Measurements from ENCODE around the gene SNX1.

SNX1 gene

GRCh38 chr15:64093627-64094417 is 2.0 kb upstream of the SNX1 start, which contains the start of gene CIAO2A:
CIAO2A (minus strand) TSS chr15:64093838; CDS start chr15:64093768, 70 bp downstream.
- POLR2A ChIA-PET (ENCODE audit: low non-redundant PET): no interaction called here

GRCh38 chr15:64095431-64095794 is 369 bp upstream of the SNX1 start:
- CTCF ChIA-PET: no interaction called here
- DNase-seq (ENCODE audit: low spot score): no peak
- POLR2A ChIA-PET (ENCODE audit: low non-redundant PET): no interaction called here
- no peak for TF ChIP-seq CTCF (conservative IDR thresholded peaks at IDR 0.05; ENCODE audit: low read depth)
- peak overlapping the region; percentile 79 for H3K27ac ChIP-seq

More at GRCh38 chr15:64093627-64094417, 2.0 kb upstream of the SNX1 start, which contains the start of gene CIAO2A:
- peak; percentile 94 for DNase-seq (ENCODE audit: low spot score)
- CTCF ChIA-PET: interaction anchor here (0.6 to 0.7 kb wide), 3 partner anchors 85 to 1060 kb away, joined by 3 to 4 read pairs (median 4); no protein-coding TSS in a partner anchor
- no peak for TF ChIP-seq CTCF (conservative IDR thresholded peaks at IDR 0.05; ENCODE audit: low read depth)
- peak within 1 kb of the TSS; percentile 89 for H3K27ac ChIP-seq

- ChIA-PET POLR2A (ENCODE audit: low non-redundant PET) (interaction anchor here (0.6 kb wide), 1 partner anchor 200 kb away, joined by 3 read pairs; no protein-coding TSS in a partner anchor), CTCF (interaction anchor here (2.8 kb wide), 1 partner anchor 57 kb away, joined by 9 read pairs; no protein-coding TSS in a partner anchor)
- DNase-seq (ENCODE audit: low spot score): peak; percentile 47
These were observed 1.0 kb downstream of the SNX1 start for GRCh38 chr15:64096668-64097384.

GRCh38 chr15:64099379-64099778 is 3.6 kb downstream of the SNX1 start:
- CTCF ChIA-PET: interaction anchor here (2.8 kb wide), 1 partner anchor 54 kb away, joined by 9 read pairs; no protein-coding TSS in a partner anchor
- POLR2A ChIA-PET (ENCODE audit: low non-redundant PET): no interaction called here
- no peak for DNase-seq (ENCODE audit: low spot score)
- no peak for TF ChIP-seq CTCF (conservative IDR thresholded peaks at IDR 0.05; ENCODE audit: low read depth)
- no peak overlapping the region for H3K27ac ChIP-seq

More at GRCh38 chr15:64096668-64097384, 1.0 kb downstream of the SNX1 start:
- H3K27ac ChIP-seq: peak overlapping the region; percentile 79
- TF ChIP-seq CTCF (conservative IDR thresholded peaks at IDR 0.05; ENCODE audit: low read depth): peak; percentile 21; the same call in 1 of the 2 replicates

- POLR2A ChIA-PET (ENCODE audit: low non-redundant PET): no interaction called here
- TF ChIP-seq CTCF (conservative IDR thresholded peaks at IDR 0.05; ENCODE audit: low read depth): no peak
- no peak overlapping the region for H3K27ac ChIP-seq
- CTCF ChIA-PET: interaction anchor here (0.6 kb wide), 1 partner anchor 49 kb away, joined by 5 read pairs; no protein-coding TSS in a partner anchor
- DNase-seq (ENCODE audit: low spot score): no peak
These were observed 5.2 kb downstream of the SNX1 start for GRCh38 chr15:64100958-64101357.

GRCh38 chr15:64102497-64102896 is 6.7 kb downstream of the SNX1 start:
- CTCF ChIA-PET: no interaction called here
- no peak for TF ChIP-seq CTCF (conservative IDR thresholded peaks at IDR 0.05; ENCODE audit: low read depth)
- no peak for DNase-seq (ENCODE audit: low spot score)
- no peak overlapping the region for H3K27ac ChIP-seq
- POLR2A ChIA-PET (ENCODE audit: low non-redundant PET): no interaction called here

Measured in RWPE1 (cell line).